Prostate gland (tissue), 2 donors: ENCODE data around the gene CEACAM6. TPM values are rescaled to one million over a fixed set of nuclear protein-coding genes. Genes with fewer than 3 reads are reported as not detected.

Source experiments
- DNase-seq: peaks from one replicate; pipeline ENCODE4 v3.0.0-alpha.2; 2019; ENCODE audit warnings: low spot score
- H3K27ac ChIP-seq, 2 donors: fragments of 200-600 bp; sonication (generic); 2 replicates each; pipeline ENCODE4 v1.5.1; 2017 to 2019
- H3K27me3 ChIP-seq: fragments of 200-600 bp; sonication (generic); replicated peaks from 2 replicates; pipeline ENCODE4 v1.5.1; 2019; ENCODE audit not compliant: insufficient read depth
- H3K36me3 ChIP-seq, 2 donors: fragments of 200-600 bp; sonication (generic); 1 replicate in 1 of 2; 2 replicates in 1 of 2; pipeline versions ENCODE4 v1.5.1 to v1.8.1; 2017 to 2019
- H3K4me1 ChIP-seq: fragments of 200-600 bp; sonication (generic); replicated peaks from 2 replicates; pipeline ENCODE4 v1.5.1; 2019
- H3K4me3 ChIP-seq, 2 donors: fragments of 200-600 bp; sonication (generic); 2 replicates each; pipeline ENCODE4 v1.5.1; 2017 to 2019
- H3K9me3 ChIP-seq: fragments of 200-600 bp; sonication (generic); 2 replicates; pipeline ENCODE4 v1.5.1; 2017
- CTCF ChIP-seq, 4 experiments: fragments of 200-600 bp in 2 of 4; fragments of 450-650 bp in 2 of 4; sonication (generic) in 2 of 4; IDR thresholded peaks; 1 replicate in 3 of 4; 2 replicates in 1 of 4; pipeline ENCODE4 v1.5.1; 2016 to 2019; ENCODE audit warnings: antibody characterized with exemption in 4 of 4, mild to moderate bottlenecking in 2 of 4, moderate library complexity in 2 of 4
- POLR2A ChIP-seq: fragments of 450-650 bp; IDR thresholded peaks from one replicate; pipeline ENCODE4 v1.6.1; 2016; ENCODE audit warnings: antibody characterized with exemption, mild to moderate bottlenecking
- POLR2AphosphoS5 ChIP-seq: sonication (generic); formaldehyde crosslinking; IDR thresholded peaks from one replicate; pipeline ENCODE4 v1.6.1; 2017; ENCODE audit warnings: antibody characterized with exemption
- WGBS: methylation state at CpG from one replicate; pipeline ENCODE4 v1.1.5; 2018; 5-methylcytosine and 5-hydroxymethylcytosine counted together
- intact Hi-C: fragments of 100-400 bp; cut with DNase I; formaldehyde crosslinking; loops from one replicate; pipeline ENCODE4 v1.14.2; 2022
- total RNA-seq, 2 donors: library from RNA; depleted of rRNA; stranded (reverse); fragments of >200 nt; gene quantifications; one replicate each; pipeline ENCODE4 v1.1.0, GENCODE V29; 2016

CEACAM6 gene
- total RNA-seq, 2 donors from 2014 or later = 2.5 to 6.3 TPM

- TF ChIP-seq CTCF (IDR thresholded peaks at IDR 0.05) (no peak), POLR2AphosphoS5 (no peak), POLR2A (no peak)
- no peaks in the 10 kb centered on the region for H3K4me1 ChIP-seq
- intact Hi-C loops = no loop called here
- H3K4me3 ChIP-seq = no peak overlapping the region
- 36% methylated on average over 3 of the region's 3 CpGs for WGBS
- no peak for DNase-seq
- H3K27me3 ChIP-seq = no peaks in the 10 kb centered on the region
- H3K9me3 ChIP-seq = no peaks in the 10 kb centered on the region
- H3K36me3 ChIP-seq = no peaks in the 10 kb centered on the region
- H3K27ac ChIP-seq = no peak overlapping the region
Measured at GRCh38 chr19:41739361-41739760, 16.0 kb upstream of the CEACAM6 start.

GRCh38 chr19:41740415-41741243 lies 14.7 kb upstream of the CEACAM6 start:
- TF ChIP-seq POLR2AphosphoS5 (no peak), POLR2A (no peak), CTCF (IDR thresholded peaks at IDR 0.05) (no peak)
- H3K27me3 ChIP-seq = no peaks in the 10 kb centered on the region
- H3K36me3 ChIP-seq = no peaks in the 10 kb centered on the region
- intact Hi-C loops = no loop called here
- no peak overlapping the region for H3K27ac ChIP-seq
- H3K9me3 ChIP-seq = no peaks in the 10 kb centered on the region
- no peak overlapping the region for H3K4me3 ChIP-seq
- no peaks in the 10 kb centered on the region for H3K4me1 ChIP-seq
- DNase-seq = no peak
- WGBS = 80% methylated on average over 5 of the region's 5 CpGs

- no peak overlapping the region for H3K27ac ChIP-seq
- WGBS = 74% methylated on average over 2 of the region's 2 CpGs
- no peaks in the 10 kb centered on the region for H3K27me3 ChIP-seq
- no peaks in the 10 kb centered on the region for H3K9me3 ChIP-seq
- DNase-seq = no peak
- TF ChIP-seq POLR2AphosphoS5 = no peak
- TF ChIP-seq POLR2A = no peak
- TF ChIP-seq CTCF (IDR thresholded peaks at IDR 0.05) = no peak
- intact Hi-C loops = no loop called here
- no peaks in the 10 kb centered on the region for H3K4me1 ChIP-seq
- no peak overlapping the region for H3K4me3 ChIP-seq
- no peaks in the 10 kb centered on the region for H3K36me3 ChIP-seq
Measured at GRCh38 chr19:41741244-41741554, 14.1 kb upstream of the CEACAM6 start.

GRCh38 chr19:41744850-41745249 lies 10.5 kb upstream of the CEACAM6 start:
- 51% methylated on average over 4 of the region's 4 CpGs for WGBS
- Histone ChIP-seq H3K36me3 (no peaks in the 10 kb centered on the region), H3K27me3 (no peaks in the 10 kb centered on the region), H3K4me1 (no peaks in the 10 kb centered on the region), H3K9me3 (no peaks in the 10 kb centered on the region), H3K27ac (no peak overlapping the region), H3K4me3 (no peak overlapping the region)
- intact Hi-C loops = no loop called here
- TF ChIP-seq POLR2A (no peak), POLR2AphosphoS5 (no peak), CTCF (IDR thresholded peaks at IDR 0.05) (no peak)
- no peak for DNase-seq

- H3K4me3 ChIP-seq = no peak overlapping the region
- no peak overlapping the region for H3K27ac ChIP-seq
- intact Hi-C loops = no loop called here
- no peak for TF ChIP-seq POLR2A
- no peak for TF ChIP-seq POLR2AphosphoS5
- TF ChIP-seq CTCF (IDR thresholded peaks at IDR 0.05) = no peak
- WGBS = 88% methylated on average over 5 of the region's 5 CpGs
- no peaks in the 10 kb centered on the region for H3K36me3 ChIP-seq
- no peaks in the 10 kb centered on the region for H3K4me1 ChIP-seq
- no peaks in the 10 kb centered on the region for H3K27me3 ChIP-seq
- no peaks in the 10 kb centered on the region for H3K9me3 ChIP-seq
- DNase-seq = no peak
Measured at GRCh38 chr19:41745756-41746155, 9.6 kb upstream of the CEACAM6 start.
